IPS DF 6.9 (cell line): ENCODE results near the gene LDLRAD3.

Source experiments
- DNase-seq: peaks from one replicate; pipeline ENCODE4 v3.0.0-alpha.2; 2013; ENCODE audit warnings: low read depth, low spot score
- H3K27ac ChIP-seq: one replicate; pipeline ENCODE4 v1.5.1; 2013; ENCODE audit warnings: low read length, control low read depth
- H3K27me3 ChIP-seq: 2 replicates; pipeline ENCODE4 v1.6.1; 2013; ENCODE audit warnings: mild to moderate bottlenecking, low read length; ENCODE audit not compliant: control insufficient read depth, insufficient read depth
- H3K36me3 ChIP-seq: 2 replicates; pipeline ENCODE4 v1.6.1; 2013; ENCODE audit warnings: low read length; ENCODE audit not compliant: control insufficient read depth, insufficient read depth
- H3K4me1 ChIP-seq: 2 replicates; pipeline ENCODE4 v1.6.1; 2013; ENCODE audit warnings: low read length; ENCODE audit not compliant: control insufficient read depth, insufficient read depth
- H3K4me3 ChIP-seq: 2 replicates; pipeline ENCODE4 v1.5.1; 2013; ENCODE audit warnings: mild to moderate bottlenecking, low read length
- H3K9me3 ChIP-seq: 2 replicates; pipeline ENCODE4 v1.6.1; 2013; ENCODE audit warnings: low read length, inconsistent platforms; ENCODE audit not compliant: control insufficient read depth, insufficient read depth
- WGBS: extraction: QIAGEN DNeasy Blood & Tissue Kit; methylation state at CpG from one replicate; pipeline ENCODE4 v1.1.7; 2013; ENCODE audit warnings: mixed read lengths, missing lambda C conversion rate; ENCODE audit not compliant: insufficient read length, insufficient coverage; 5-methylcytosine and 5-hydroxymethylcytosine counted together

The LDLRAD3 gene

DNA sequence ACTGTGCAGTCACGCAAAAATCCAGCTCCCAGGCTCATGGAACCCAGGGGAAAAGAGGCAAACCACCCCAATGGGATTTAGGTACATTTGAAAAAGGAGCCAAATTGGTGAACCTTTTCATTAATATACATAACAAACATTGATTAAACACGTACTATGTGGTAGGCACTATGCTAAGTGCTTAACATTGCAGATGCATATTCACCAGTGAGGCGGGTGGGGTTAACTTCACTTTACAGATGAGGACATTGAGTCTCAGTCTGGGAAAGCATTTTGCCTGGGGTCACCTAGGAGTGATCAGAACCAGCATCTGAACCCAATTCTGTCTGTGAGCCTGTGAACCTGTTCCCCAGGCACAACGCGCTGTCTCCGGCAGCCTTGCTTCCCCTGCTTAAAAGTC is 199.0 kb downstream of the LDLRAD3 start:
- Histone ChIP-seq H3K4me3 (no peak overlapping the region), H3K27ac (no peak overlapping the region), H3K4me1 (no peaks in the 10 kb centered on the region), H3K27me3 (no peaks in the 10 kb centered on the region), H3K36me3 (no peaks in the 10 kb centered on the region), H3K9me3 (no peaks in the 10 kb centered on the region)
- DNase-seq, result no peak
- WGBS, result no CpG with 5 or more reads among the region's 6 CpGs

DNA sequence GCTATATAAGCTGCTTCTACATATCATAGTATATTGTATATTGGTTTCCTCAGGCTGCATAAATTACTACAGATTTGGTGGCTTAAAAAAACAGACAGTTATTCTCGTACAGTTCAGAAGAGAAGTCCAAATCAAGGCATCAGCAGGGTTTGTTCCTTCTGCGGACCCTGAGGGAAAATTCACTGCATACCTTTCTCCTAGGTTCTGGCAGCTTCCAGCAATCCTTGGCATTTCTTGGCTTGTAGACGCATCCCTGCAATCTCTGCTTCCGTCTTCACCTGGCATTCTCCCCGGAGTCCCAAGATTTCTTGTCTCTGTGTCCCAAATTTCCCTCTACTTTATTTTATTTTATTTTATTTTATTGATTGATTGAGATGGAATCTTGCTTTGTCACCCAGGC is 202.6 kb downstream of the LDLRAD3 start:
- no peak for DNase-seq
- no peak overlapping the region for H3K4me3 ChIP-seq
- no peaks in the 10 kb centered on the region for H3K9me3 ChIP-seq
- H3K27ac ChIP-seq, result no peak overlapping the region
- WGBS, result no CpG with 5 or more reads among the region's 5 CpGs
- H3K36me3 ChIP-seq, result no peaks in the 10 kb centered on the region
- H3K4me1 ChIP-seq, result peaks cover 3% of the 10 kb centered on the region; the same call in 1 of the 2 replicates
- no peaks in the 10 kb centered on the region for H3K27me3 ChIP-seq

GRCh38 chr11:36147491-36147890 is 203.6 kb downstream of the LDLRAD3 start:
- Histone ChIP-seq H3K4me1 (peaks cover 3% of the 10 kb centered on the region; the same call in 1 of the 2 replicates), H3K4me3 (no peak overlapping the region), H3K27me3 (no peaks in the 10 kb centered on the region), H3K27ac (no peak overlapping the region), H3K9me3 (no peaks in the 10 kb centered on the region), H3K36me3 (no peaks in the 10 kb centered on the region)
- DNase-seq, result no peak
- WGBS, result no CpG with 5 or more reads among the region's 1 CpG

DNA sequence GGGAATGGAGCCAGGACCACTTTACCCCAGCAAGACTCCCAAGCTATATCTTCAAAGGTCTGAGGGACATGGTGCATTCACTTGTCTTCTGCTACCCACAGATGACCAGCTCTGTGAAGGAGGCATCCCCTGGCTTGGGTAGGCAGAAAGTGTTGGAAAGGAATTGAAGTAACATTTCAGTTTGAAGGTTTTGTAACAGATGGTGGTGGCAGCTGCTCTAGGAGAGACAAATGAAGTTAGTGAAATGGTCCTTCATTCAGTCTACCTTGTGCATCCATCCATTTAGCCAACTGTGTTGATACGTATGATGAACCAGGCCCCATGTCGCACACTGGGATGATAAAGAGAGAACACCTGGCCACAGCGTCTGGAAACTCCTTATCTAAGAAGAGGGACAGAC is 204.8 kb downstream of the LDLRAD3 start:
- Histone ChIP-seq H3K4me1 (peaks cover 7% of the 10 kb centered on the region; the same call in 1 of the 2 replicates), H3K9me3 (no peaks in the 10 kb centered on the region)
- no CpG with 5 or more reads among the region's 3 CpGs for WGBS

GRCh38 chr11:36149538-36150242 is 205.8 kb downstream of the LDLRAD3 start:
- no peaks in the 10 kb centered on the region for H3K36me3 ChIP-seq
- H3K4me1 ChIP-seq, result peaks cover 7% of the 10 kb centered on the region; the same call in 1 of the 2 replicates
- H3K27me3 ChIP-seq, result no peaks in the 10 kb centered on the region
- no peak for DNase-seq
- H3K27ac ChIP-seq, result no peak overlapping the region
- WGBS, result no CpG with 5 or more reads among the region's 8 CpGs
- H3K9me3 ChIP-seq, result no peaks in the 10 kb centered on the region
- H3K4me3 ChIP-seq, result no peak overlapping the region

More for the DNA sequence above, 204.8 kb downstream of the LDLRAD3 start:
- no peaks in the 10 kb centered on the region for H3K27me3 ChIP-seq
- H3K27ac ChIP-seq, result no peak overlapping the region
- H3K36me3 ChIP-seq, result no peaks in the 10 kb centered on the region
- no peak for DNase-seq
- H3K4me3 ChIP-seq, result no peak overlapping the region

DNA sequence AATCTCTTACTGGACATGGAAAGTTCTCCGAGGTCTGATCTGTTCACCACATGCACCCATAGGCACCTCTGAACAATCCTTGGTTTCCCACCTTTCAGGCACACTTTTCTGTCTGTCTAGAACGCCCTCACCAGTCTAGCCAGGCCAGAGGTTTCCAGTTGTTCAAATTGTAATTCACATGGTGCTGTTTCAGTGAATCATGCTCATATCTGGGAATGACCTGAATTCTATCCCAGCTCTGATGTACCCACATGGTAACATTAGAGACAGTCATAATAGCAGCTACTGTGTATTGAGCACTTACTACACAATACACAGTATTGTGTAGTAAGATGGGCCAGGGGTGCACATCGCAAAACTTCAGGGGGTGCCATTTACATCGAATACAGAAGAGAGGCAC is 207.1 kb downstream of the LDLRAD3 start:
- H3K36me3 ChIP-seq, result no peaks in the 10 kb centered on the region
- no CpG with 5 or more reads among the region's 4 CpGs for WGBS
- no peaks in the 10 kb centered on the region for H3K9me3 ChIP-seq
- DNase-seq, result no peak
- H3K27me3 ChIP-seq, result no peaks in the 10 kb centered on the region
- H3K4me3 ChIP-seq, result no peak overlapping the region
- H3K27ac ChIP-seq, result no peak overlapping the region
- peaks cover 7% of the 10 kb centered on the region; the same call in 1 of the 2 replicates for H3K4me1 ChIP-seq

DNA sequence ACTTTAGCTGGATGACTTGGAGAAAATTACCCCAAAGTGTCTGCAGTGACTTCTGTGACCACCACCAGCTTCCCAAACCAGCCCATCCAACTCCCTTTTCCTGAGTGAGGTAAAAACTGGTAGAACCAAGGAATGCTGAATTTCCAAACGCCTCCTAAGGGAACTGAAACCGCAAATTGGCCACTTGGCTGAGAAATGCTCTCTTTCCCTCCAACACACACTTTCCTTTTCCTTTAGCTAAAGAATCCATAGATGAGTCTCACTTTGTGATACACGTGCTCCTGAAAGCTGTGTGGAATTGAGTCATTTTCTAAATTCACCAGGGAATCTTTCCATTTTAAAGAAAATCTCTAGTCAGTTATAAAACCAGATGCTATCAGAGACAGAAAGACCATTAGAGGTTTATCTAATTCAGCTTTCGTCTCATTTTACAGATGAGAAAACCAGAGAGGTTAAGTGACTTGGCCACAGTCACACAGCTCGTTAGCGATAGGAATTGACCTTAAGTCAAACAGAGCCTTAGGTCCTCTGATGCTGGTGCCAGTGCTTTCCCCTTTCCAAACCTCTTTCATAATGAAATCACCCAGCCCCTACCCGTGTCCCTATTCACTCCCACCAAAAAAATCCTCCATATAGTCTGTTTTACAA is 208.2 kb downstream of the LDLRAD3 start:
- H3K27me3 ChIP-seq, result no peaks in the 10 kb centered on the region
- no peak for DNase-seq
- peaks cover 9% of the 10 kb centered on the region for H3K4me1 ChIP-seq
- H3K4me3 ChIP-seq, result no peak overlapping the region
- no peak overlapping the region for H3K27ac ChIP-seq
- 100% methylated on average over 1 of the region's 7 CpGs for WGBS
- H3K36me3 ChIP-seq, result no peaks in the 10 kb centered on the region
- no peaks in the 10 kb centered on the region for H3K9me3 ChIP-seq

DNA sequence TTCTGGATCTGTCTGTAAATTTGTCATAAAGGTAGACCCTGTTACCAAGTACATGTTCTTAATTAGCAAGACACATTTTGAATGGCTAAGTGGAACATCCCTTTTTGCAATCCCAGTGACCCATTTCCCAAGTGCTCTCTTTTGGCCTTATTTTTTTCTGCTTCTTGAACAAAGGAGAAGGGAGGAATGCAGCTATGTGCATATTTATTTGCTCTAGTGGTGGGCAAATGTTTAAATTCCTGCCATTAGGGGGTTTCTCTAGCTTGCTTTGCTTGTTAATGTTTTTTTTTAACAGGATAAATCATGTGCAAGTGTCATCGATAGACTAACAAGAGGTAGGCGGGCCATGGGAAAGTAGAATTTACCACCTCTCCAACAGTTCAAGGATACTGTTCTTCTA is 209.7 kb downstream of the LDLRAD3 start:
- no peaks in the 10 kb centered on the region for H3K27me3 ChIP-seq
- H3K9me3 ChIP-seq, result no peaks in the 10 kb centered on the region
- H3K36me3 ChIP-seq, result no peaks in the 10 kb centered on the region
- no CpG with 5 or more reads among the region's 2 CpGs for WGBS
- DNase-seq, result no peak
- H3K4me3 ChIP-seq, result no peak overlapping the region
- H3K4me1 ChIP-seq, result peaks cover 9% of the 10 kb centered on the region
- no peak overlapping the region for H3K27ac ChIP-seq

GRCh38 chr11:36155124-36155561 is 211.3 kb downstream of the LDLRAD3 start:
- Histone ChIP-seq H3K4me1 (peaks cover 6% of the 10 kb centered on the region), H3K4me3 (no peak overlapping the region), H3K9me3 (no peaks in the 10 kb centered on the region), H3K27me3 (no peaks in the 10 kb centered on the region), H3K36me3 (no peaks in the 10 kb centered on the region), H3K27ac (no peak overlapping the region)
- no peak for DNase-seq
- WGBS, result no CpG with 5 or more reads among the region's 8 CpGs

DNA sequence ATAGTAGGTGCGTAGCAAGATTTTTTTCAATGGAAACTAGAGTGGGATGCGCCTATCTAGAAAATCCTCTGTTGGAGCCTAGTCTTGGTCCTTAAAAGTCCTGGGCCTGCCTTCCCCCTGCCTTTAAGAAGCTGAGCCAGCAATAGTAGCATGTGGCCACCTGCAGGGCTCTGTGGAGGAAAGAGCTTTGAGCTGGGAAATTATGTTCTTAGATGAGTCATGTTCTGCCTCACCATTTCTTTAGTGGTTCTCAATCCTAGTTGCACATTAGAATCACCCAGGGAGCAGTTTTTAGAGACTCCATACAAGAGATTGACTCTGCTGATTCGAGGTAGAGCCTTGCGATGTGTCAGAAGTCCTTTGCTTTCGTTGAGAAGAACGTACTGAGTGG is 211.9 kb downstream of the LDLRAD3 start:
- no peak overlapping the region for H3K4me3 ChIP-seq
- no CpG with 5 or more reads among the region's 6 CpGs for WGBS

More for the DNA sequence above, 211.9 kb downstream of the LDLRAD3 start:
- no peak overlapping the region for H3K27ac ChIP-seq
- peaks cover 6% of the 10 kb centered on the region for H3K4me1 ChIP-seq
- H3K9me3 ChIP-seq, result no peaks in the 10 kb centered on the region
- no peaks in the 10 kb centered on the region for H3K27me3 ChIP-seq
- no peak for DNase-seq
- H3K36me3 ChIP-seq, result no peaks in the 10 kb centered on the region
